Renal cortex interstitium (tissue), 11 donors: ENCODE data around the gene HOXD10. TPM values are rescaled to one million over a fixed set of nuclear protein-coding genes. Genes with fewer than 3 reads are reported as not detected.

ENCODE experiments used
- DNase-seq, 11 donors: peaks; one replicate each; pipeline ENCODE4 v3.0.0-alpha.2; 2013; ENCODE audit warnings: low read depth in 9 of 11, low spot score in 4 of 11; ENCODE audit errors: extremely low read depth in 1 of 11
- polyA plus RNA-seq, 3 donors: library from polyadenylated mRNA; unstranded; fragments of 120-200 nt; gene quantifications; one replicate each; pipeline ENCODE4 v1.2.1, GENCODE V29; 2013; ENCODE audit not compliant: insufficient read length in 3 of 3

HOXD10 gene
- polyA plus RNA-seq, 3 donors: 163 to 188 (median 178) TPM

GRCh38 chr2:176090862-176091261 is 25.7 kb upstream of the HOXD10 start:
- DNase-seq: no peak

- DNase-seq: no peak
Observed at GRCh38 chr2:176091329-176092258, 25.0 kb upstream of the HOXD10 start.

GRCh38 chr2:176092270-176093144 is 24.1 kb upstream of the HOXD10 start, which contains the start of gene HOXD13:
Gene HOXD13 (plus strand): TSS chr2:176092721. CDS start chr2:176092891, 170 bp downstream.
- DNase-seq: no peak

- no peak for DNase-seq
Observed at GRCh38 chr2:176093145-176093897, 23.3 kb upstream of the HOXD10 start.

DNA sequence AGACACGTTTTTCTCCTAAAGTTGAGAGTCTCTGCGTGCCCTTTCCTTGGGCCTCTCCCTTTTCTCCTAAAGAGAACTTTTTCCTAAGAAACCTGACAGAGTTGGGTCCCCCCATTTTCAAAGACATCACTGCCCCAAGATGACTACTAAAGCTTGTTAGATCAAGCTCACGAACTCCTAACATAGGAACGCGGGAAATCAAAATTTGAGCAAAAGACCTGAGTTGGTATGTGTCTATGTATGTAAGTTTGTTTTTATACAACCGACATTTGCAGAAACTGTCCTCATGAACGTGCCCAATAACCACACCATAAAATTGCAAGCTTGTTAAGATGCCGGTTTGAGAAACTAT is 22.7 kb upstream of the HOXD10 start:
- DNase-seq: no peak

GRCh38 chr2:176094349-176094748 is 22.2 kb upstream of the HOXD10 start:
- no peak for DNase-seq

- no peak for DNase-seq
Observed at GRCh38 chr2:176095421-176095820, 21.2 kb upstream of the HOXD10 start.

GRCh38 chr2:176096243-176096985 is 20.2 kb upstream of the HOXD10 start:
- no peak for DNase-seq

GRCh38 chr2:176096986-176097819 is 19.4 kb upstream of the HOXD10 start:
- no peak for DNase-seq

DNA sequence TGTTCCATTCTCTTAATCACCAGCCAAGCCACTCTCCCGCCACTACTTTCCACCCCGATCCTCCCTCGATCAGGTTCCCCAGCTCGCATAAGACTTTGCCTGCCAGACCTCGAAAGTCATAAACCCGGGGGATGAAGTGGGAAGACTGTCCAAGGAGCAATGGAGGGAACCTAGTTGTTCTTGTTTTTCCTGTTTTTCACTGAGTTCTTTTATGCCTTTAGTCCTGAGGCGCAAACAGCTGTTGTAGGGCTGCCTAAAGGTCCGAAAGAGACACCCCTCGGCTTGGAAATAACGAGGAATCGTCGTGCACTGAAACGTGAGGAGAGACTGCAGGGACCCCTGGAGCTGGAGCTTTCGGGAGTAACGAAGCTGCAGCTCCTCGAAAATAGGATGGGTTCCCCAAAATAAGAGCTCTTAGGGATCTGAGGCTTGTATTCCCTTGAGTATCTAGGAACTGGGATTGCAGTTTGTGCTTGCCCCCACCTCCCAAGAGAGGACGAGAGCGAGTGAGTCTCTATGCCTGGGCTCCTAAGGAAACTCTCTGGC is 18.7 kb upstream of the HOXD10 start:
- no peak for DNase-seq

- DNase-seq: no peak
Observed at GRCh38 chr2:176098366-176099158, 18.0 kb upstream of the HOXD10 start.

DNA sequence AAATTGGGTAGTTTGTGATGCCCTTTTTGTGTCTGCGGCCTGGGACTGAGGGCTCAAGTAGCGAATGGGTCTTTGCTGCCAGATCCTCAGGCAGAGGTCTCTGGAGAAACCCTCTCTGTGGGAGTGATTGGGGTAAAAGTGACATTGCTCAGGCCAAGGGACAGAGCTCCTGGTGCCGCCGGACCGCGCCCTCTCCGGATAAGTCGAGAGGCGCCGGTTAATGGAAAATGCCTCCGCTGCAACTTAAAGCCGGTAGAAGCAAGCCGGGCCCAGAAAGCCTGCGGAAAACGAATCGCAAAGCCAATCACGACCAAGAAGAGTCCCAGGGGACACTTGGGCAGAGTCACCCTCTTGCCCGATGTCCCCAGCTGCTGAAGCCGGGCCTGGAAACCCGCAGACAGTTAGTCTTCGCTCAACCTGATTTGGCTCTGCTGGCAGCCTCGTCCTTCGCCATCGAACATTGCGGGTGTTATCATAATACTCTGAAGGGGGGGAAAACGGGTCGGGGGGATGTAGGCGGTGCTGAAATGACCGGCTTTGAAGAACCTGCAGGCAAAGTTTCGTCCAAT is 17.3 kb upstream of the HOXD10 start:
- no peak for DNase-seq

GRCh38 chr2:176099728-176100546 is 16.6 kb upstream of the HOXD10 start, which contains the start of gene HOXD12:
Gene HOXD12 (plus strand): TSS chr2:176099795. CDS start chr2:176099802, 7 bp downstream.
- no peak for DNase-seq

GRCh38 chr2:176100547-176101140 is 15.9 kb upstream of the HOXD10 start:
- DNase-seq: no peak

DNA sequence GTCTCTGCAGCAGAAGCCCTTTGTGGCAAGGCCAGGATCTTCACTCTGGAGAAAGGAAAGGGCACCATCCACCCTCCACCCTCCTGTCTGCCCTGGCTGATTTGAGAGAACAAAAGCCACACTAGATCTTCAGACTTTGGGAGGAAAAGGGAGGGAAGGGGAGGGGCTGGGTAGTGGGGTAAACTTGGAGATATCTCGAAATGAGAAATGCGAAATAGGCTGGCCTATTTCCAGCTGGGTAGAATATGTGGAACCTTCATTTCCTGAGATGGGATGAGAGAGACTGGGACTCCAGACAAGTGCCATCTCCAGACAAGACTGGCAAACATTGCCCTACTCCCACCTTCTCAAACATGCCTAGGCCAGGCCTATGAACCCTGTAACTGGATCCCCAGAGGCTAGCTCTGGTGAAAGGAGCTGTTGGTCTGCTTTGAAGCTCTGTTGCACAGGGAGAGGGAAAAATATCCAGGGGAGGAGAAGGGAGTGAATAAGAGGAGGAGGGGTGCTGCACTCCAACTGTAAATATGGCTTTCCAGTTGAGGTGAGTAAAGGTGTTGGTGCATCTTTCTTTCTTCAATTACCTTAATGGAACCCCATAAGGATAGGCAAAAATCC is 15.3 kb upstream of the HOXD10 start:
- DNase-seq: no peak
